GM18511 (cell line): ENCODE measurements around the gene GPR158.

ENCODE experiments used
- ATAC-seq: cut with Tn5 transposase; IDR thresholded peaks from one replicate; pipeline ENCODE4 v1.9.1; 2021; ENCODE audit warnings: mild to moderate bottlenecking, moderate library complexity; ENCODE audit not compliant: unreplicated experiment

The GPR158 gene

DNA sequence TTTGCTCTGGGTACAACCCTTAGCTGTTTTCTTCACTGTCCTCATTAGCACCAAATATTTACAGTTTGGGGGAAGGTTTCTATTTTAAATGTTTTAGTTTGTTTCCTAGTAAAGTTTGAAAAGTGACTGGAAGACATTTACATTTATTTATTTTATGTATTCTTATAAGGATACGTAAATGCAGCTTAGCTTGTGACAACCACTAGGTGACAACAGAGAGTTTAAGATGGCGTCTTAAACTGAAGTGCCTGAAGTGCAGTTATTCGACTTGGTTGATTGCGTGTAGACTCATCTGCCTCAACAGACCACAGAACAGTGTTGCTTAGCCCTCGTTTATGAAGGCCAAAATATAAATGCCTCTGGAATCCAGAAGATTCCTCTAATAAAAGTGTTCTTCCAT lies 381.1 kb downstream of the GPR158 start:
- no peak for ATAC-seq

DNA sequence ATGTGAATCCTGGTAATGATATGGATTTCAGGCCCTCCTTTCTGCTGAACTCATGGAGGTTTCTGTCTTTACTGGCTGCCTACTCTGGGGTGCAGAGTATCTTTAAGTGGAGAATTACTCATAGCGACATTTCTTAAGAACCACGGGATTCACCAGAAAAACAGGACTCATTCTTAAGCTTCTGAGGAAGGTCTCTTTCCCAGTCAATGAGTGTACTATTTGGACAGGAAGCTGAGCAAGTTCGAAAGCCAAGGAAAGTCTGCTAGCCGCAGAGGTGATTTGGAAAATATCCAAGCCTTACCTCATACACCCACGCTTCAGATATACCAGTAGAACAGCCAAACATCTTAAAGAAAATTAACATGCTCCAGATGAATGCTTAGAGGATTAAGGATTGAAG lies 381.7 kb downstream of the GPR158 start:
- no peak for ATAC-seq

- ATAC-seq, result no peak
Measured at GRCh38 chr10:25557136-25557535, 382.3 kb downstream of the GPR158 start.

- no peak for ATAC-seq
Measured at GRCh38 chr10:25561758-25562157, 387.0 kb downstream of the GPR158 start.

DNA sequence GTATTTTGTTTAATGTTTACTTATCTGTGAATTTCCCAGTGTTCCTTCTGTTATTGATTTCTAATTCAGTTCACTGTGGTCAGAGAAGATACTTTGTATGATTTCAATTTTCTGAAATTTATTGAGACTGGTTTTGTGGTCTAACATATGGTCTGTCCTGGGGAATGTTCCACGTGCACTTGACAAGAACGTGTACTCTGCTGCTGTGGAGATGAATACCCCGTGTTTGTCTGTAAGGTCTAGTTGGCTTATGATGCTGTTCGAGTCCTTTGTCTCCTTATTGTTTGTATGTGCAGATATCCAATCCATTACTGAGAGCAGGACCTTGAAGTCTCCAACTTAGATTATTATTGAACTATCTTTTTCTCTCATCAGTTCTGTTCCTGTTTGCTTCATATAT lies 387.7 kb downstream of the GPR158 start:
- ATAC-seq, result no peak

DNA sequence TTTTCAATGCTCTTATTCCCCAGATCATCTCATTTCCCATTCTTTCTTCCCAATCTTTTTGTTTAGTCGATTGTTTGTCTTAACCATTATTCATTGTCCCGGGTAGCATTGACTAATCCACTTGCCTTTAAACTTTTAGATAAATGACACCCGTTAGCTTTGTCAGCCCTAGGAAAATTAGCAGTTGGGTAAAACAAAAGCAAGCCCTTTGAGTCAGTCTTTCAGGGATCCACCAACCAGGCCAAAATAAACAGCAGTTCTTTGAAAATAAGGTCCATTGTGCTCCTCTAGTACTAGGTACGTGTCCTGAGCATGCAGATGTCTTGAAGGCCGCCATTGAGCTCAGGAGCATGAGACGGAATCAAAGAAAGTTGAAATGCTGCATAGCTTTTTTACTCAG lies 389.6 kb downstream of the GPR158 start:
- no peak for ATAC-seq

DNA sequence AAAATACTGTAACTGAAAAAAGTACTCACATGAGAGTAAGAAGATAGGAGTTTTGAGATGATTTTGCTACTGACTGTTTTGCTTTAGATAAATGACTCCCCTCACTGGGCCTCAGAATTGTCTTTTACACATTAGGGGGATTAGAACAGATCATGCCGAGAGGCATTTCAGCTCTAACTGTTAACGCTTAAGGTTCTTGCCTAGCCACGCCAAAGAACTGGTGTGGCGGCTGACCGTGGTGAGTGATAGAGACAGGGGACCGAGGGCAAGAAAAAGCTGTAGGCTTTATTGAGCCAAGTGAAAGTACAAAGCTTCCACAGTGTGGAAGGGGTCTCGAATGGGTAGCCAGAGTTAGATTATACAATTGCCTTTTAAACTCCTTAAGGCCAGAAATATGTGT lies 390.8 kb downstream of the GPR158 start:
- ATAC-seq, result no peak

DNA sequence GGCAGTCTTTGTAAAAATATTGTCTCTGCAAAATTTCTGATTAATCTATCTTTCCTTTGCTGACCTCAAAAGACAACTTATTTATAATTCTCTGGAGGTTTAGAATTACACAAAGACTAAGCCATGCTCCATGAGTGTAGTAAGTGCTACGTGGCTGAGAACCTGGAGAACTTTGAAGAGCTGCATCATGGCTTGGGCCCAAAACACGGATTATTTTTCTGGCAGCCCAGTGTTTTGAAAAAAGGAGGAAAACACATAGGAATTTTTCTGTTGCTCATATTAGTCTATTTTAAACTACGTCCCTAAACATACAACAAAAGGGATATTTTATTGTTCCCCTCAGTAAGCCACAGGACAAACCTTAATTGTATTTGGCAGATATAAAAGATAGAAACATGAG lies 398.5 kb downstream of the GPR158 start:
- ATAC-seq, result no peak

DNA sequence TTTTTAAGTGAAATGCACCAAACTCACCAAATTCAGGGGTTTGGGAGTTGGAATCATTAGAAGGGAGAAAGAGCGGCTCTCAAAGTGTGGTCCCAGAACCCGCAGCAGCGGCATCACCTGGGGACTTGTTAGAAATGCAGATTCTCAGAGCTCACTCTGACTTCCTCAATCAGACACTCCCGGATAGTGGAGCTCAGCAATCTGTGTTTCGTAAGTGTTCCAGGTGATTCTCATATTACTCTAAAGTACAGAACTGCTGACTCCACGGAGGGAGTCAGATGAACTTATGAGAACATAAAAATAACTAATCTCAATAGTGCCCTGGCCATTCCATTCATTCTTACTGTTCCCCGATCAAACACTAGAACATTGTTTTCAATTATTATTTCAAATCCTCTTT lies 400.5 kb downstream of the GPR158 start:
- ATAC-seq, result no peak

- ATAC-seq, result no peak
Measured at GRCh38 chr10:25578061-25578460, 403.3 kb downstream of the GPR158 start.

GRCh38 chr10:25582961-25583360 lies 408.2 kb downstream of the GPR158 start:
- no peak for ATAC-seq

DNA sequence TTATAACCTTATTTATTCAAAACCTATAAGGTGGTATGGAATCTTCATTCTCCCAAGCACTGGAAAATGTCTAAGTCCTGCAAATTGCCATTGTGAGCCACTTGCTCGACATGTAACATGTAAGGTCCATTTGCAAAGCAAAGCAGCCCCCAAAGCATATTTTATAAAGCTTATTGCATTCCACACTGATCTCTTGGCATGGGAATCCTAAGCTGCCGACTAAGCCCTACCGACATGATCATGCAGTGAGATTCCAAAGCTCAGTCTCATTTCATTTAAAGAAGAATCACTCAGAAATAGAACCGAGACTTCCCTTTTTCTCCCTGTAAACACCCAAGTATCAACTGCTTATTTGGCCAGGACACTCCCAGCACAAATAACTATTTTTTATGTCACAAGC lies 425.9 kb downstream of the GPR158 start:
- no peak for ATAC-seq

DNA sequence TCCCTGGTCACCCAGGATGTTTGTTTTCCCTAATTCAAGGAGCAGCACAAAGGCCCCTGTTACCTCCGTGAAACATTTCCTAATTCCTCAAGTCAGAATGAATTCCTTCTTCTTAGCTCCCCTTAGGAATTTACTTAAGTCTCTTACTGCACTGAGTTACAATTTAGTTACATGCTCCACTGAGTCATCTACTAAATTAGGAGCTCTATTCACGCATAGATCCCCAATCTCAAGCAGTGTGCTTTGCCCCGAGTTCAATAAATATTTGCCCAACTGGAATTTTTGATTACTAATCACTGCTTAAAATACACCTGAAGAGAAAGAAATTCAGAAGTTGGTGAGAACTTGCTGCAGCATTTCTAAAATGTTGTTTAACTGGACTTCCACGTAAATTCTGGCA lies 429.8 kb downstream of the GPR158 start:
- no peak for ATAC-seq

GRCh38 chr10:25614652-25615051 lies 439.9 kb downstream of the GPR158 start:
- no peak for ATAC-seq

GRCh38 chr10:25615926-25616325 lies 441.1 kb downstream of the GPR158 start:
- ATAC-seq, result no peak

DNA sequence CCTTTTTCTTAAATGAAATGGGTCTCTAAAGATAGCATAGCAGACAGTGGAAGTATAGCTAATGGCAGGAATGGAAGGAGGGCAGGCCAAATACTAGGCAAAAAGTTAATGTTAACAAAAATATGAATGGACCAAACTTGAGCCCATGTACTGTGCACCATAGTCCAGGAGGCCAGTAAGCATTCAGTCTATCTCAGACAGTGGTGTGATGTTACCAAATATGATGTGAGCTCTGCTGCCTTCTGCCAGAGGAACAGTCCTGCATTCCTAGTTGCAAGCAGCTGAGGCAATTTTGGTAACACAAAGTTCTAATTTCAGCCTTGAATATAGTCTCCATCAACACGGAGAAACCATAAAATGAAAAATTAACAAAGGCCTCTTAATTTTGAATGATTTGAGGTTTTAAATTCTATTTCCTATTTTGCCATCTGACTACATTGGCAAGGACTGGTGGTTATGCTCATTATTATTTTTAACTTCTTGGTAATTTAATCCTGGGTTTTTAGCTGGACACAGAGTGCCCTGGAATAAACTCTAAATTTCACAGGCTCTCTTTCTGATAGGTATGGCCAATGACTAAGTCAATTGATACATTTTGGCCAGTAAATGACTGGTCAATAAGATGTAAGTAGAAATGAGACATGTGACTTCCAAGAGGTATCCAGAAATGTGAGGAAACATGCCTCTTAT lies 442.2 kb downstream of the GPR158 start:
- no peak for ATAC-seq

DNA sequence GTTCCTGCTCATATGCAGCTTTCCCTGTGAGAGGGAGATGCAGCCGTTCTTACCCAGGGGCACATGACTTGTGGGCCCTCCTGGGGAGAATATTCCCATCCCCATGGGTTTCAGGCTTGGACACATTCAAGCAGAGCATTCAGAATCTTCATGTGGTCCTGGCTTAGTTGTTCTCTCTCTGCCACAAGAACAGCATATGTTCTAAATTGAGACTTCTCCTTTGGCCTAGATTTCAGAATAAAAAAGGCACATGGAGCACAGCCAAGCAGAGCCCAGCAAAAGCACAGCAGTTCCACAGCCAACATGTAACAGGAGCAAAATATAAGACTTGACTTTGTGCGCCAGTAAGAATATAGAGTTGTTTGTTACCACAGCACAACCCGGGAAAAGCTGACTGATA lies 452.8 kb downstream of the GPR158 start:
- ATAC-seq, result no peak

- ATAC-seq, result no peak
Measured at GRCh38 chr10:25629333-25629732, 454.5 kb downstream of the GPR158 start.

DNA sequence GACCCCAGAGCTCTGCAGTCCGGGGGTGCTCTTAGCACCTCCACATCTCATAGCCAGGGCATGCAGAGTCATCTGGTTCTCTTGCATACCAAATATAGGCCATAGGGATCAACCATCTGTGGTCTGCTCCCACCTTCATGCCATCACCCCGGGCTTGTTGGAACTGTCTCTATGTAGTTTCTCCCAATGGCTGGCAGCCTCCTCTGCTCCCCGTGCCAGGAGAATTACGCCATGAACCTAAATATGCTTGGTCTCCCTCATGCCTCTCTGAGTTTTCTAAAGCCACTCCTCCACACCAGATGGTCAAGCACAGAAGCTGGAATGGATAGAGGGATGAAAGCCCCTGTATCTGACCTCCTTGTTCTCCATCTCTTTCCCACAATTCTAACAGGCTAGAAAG lies 456.7 kb downstream of the GPR158 start:
- no peak for ATAC-seq

- ATAC-seq, result no peak
Measured at GRCh38 chr10:25632802-25633201, 458.0 kb downstream of the GPR158 start.

GRCh38 chr10:25633542-25633941 lies 458.7 kb downstream of the GPR158 start:
- ATAC-seq, result no peak

GRCh38 chr10:25639646-25640045 lies 464.8 kb downstream of the GPR158 start:
- no peak for ATAC-seq

DNA sequence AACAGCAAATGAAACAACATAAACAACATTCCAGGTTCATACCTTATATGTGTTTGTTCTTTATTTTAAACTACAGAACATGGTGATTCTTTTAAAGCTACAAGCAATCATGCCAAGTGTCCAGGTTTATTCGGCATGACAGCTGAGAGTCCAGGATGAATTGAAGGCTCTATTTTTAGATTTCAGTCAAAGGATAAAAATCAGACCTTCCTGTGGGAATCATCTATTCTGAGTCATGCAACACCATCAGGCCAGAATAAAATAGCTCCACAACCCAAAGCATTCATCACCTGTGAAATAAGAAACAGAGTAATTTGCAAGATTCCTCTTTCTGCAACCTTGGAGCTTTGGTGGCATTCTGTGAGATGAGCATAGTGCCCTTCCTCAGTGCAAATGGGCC lies 466.8 kb downstream of the GPR158 start:
- ATAC-seq, result no peak
